Mesothelial cell of epicardium (in vitro differentiated cells): ENCODE measurements around the gene PAEP. TPM values are rescaled to one million over a fixed set of nuclear protein-coding genes. Genes with fewer than 3 reads are reported as not detected.

ENCODE experiments used
- DNase-seq, 2 experiments: peaks; one replicate each; pipeline ENCODE4 v3.0.0; 2021; ENCODE audit warnings: low spot score in 2 of 2; ENCODE audit not compliant: unreplicated experiment in 2 of 2
- H3K27ac Mint-ChIP-seq: 2 replicates; pipeline ENCODE4 v1.8.0; 2021; ENCODE audit warnings: mixed read lengths
- H3K27me3 Mint-ChIP-seq: 2 replicates; pipeline ENCODE4 v1.8.0; 2021; ENCODE audit warnings: low read depth, mixed read lengths
- H3K36me3 Mint-ChIP-seq: 2 replicates; pipeline ENCODE4 v1.8.0; 2021; ENCODE audit warnings: mixed read lengths
- H3K4me1 Mint-ChIP-seq: 2 replicates; pipeline ENCODE4 v1.8.0; 2021; ENCODE audit warnings: mixed read lengths
- H3K4me3 Mint-ChIP-seq: 2 replicates; pipeline ENCODE4 v1.8.0; 2021; ENCODE audit warnings: mild to moderate bottlenecking, moderate library complexity, mixed read lengths
- H3K9me3 Mint-ChIP-seq: 2 replicates; pipeline ENCODE4 v1.8.0; 2021; ENCODE audit warnings: mixed read lengths
- CTCF ChIP-seq: fragments of 200-600 bp; sonication (generic); IDR thresholded peaks from one replicate; pipeline ENCODE4 v1.5.0; 2021; ENCODE audit warnings: antibody characterized with exemption; ENCODE audit not compliant: unreplicated experiment
- total RNA-seq: library from RNA; stranded (reverse); gene quantifications from 3 replicates; pipeline ENCODE4 v1.2.1, GENCODE V29; 2021

Gene PAEP
- total RNA-seq, 1 donor from 2014 or later = not detected

- no peak for TF ChIP-seq CTCF
- Mint-ChIP-seq H3K36me3 (no peaks in the 10 kb centered on the region), H3K9me3 (peaks cover 20% of the 10 kb centered on the region), H3K4me1 (no peaks in the 10 kb centered on the region), H3K4me3 (no peak overlapping the region), H3K27ac (no peak overlapping the region), H3K27me3 (peaks cover 5% of the 10 kb centered on the region)
- DNase-seq = no peak
Observed at GRCh38 chr9:135570456-135570855, 8.9 kb downstream of the PAEP start.

- no peaks in the 10 kb centered on the region for H3K36me3 Mint-ChIP-seq
- no peak overlapping the region for H3K27ac Mint-ChIP-seq
- H3K4me3 Mint-ChIP-seq = no peak overlapping the region
- no peak for DNase-seq
- H3K4me1 Mint-ChIP-seq = no peaks in the 10 kb centered on the region
- H3K9me3 Mint-ChIP-seq = peaks cover 20% of the 10 kb centered on the region
- no peak for TF ChIP-seq CTCF
- H3K27me3 Mint-ChIP-seq = peaks cover 4% of the 10 kb centered on the region
Observed at GRCh38 chr9:135572233-135572632, 10.7 kb downstream of the PAEP start.

- Mint-ChIP-seq H3K4me3 (no peak overlapping the region), H3K9me3 (peaks cover 20% of the 10 kb centered on the region), H3K4me1 (no peaks in the 10 kb centered on the region), H3K36me3 (no peaks in the 10 kb centered on the region), H3K27me3 (peaks cover 4% of the 10 kb centered on the region), H3K27ac (no peak overlapping the region)
- TF ChIP-seq CTCF = no peak
- DNase-seq = no peak
Observed at GRCh38 chr9:135573124-135573523, 11.6 kb downstream of the PAEP start.

GRCh38 chr9:135574331-135574730 lies 12.8 kb downstream of the PAEP start:
- no peak overlapping the region for H3K27ac Mint-ChIP-seq
- H3K36me3 Mint-ChIP-seq = no peaks in the 10 kb centered on the region
- DNase-seq = peak; percentile 6 to 31
- H3K4me1 Mint-ChIP-seq = no peaks in the 10 kb centered on the region
- peaks cover 15% of the 10 kb centered on the region for H3K9me3 Mint-ChIP-seq
- H3K4me3 Mint-ChIP-seq = no peak overlapping the region
- no peaks in the 10 kb centered on the region for H3K27me3 Mint-ChIP-seq
- no peak for TF ChIP-seq CTCF

GRCh38 chr9:135574943-135575342 lies 13.4 kb downstream of the PAEP start:
- no peak for DNase-seq
- TF ChIP-seq CTCF = no peak

More at GRCh38 chr9:135574943-135575342, 13.4 kb downstream of the PAEP start:
- Mint-ChIP-seq H3K4me1 (no peaks in the 10 kb centered on the region), H3K9me3 (peaks cover 9% of the 10 kb centered on the region), H3K4me3 (no peak overlapping the region), H3K36me3 (no peaks in the 10 kb centered on the region), H3K27ac (no peak overlapping the region), H3K27me3 (peaks cover under 1% of the 10 kb centered on the region)
